Suprapubic skin (tissue), 4 donors: ENCODE results near the gene HAPSTR1.

Source experiments
- EP300 ChIP-seq: sonication (generic); formaldehyde crosslinking; IDR thresholded peaks from one replicate; pipeline ENCODE4 v1.6.1; 2017; ENCODE audit warnings: antibody characterized with exemption
- POLR2AphosphoS5 ChIP-seq, 3 donors: sonication (generic); formaldehyde crosslinking; IDR thresholded peaks; one replicate each; pipeline ENCODE4 v1.6.1; 2017; ENCODE audit warnings: antibody characterized with exemption in 3 of 3

- TF ChIP-seq EP300 (no peak), POLR2AphosphoS5 (IDR thresholded peaks at IDR 0.05) (no peak)
Measured at GRCh38 chr16:9077091-9077809, 14.2 kb upstream of the HAPSTR1 start.
